ENCODE results near the gene DCDC2B. TPM values are rescaled to one million over a fixed set of nuclear protein-coding genes. Genes with fewer than 3 reads are reported as not detected.

DCDC2B gene
- total RNA-seq, 1 experiment from 2014 or later = not detected

- Mint-ChIP-seq H3K36me3 (ENCODE audit: insufficient read depth in 1 of 3, low read depth in 3 of 3) (peaks cover 53 to 83% (median 77%) of the 10 kb centered on the region in 3 experiments; a peak in 6 of 7 replicates), H3K4me3 (no peak overlapping the region), H3K27ac (no peak overlapping the region), H3K27me3 (ENCODE audit: low read depth) (no peaks in the 10 kb centered on the region), H3K4me1 (peaks cover 20 to 23% of the 10 kb centered on the region in 2 experiments), H3K9me3 (no peaks in the 10 kb centered on the region)
- no peak overlapping the region for H3K56ac ChIP-seq (ENCODE audit: insufficient read length, low read depth, low read length)
- no peaks in the 10 kb centered on the region for H3K79me2 ChIP-seq (ENCODE audit: insufficient read depth, low read length)
- WGBS (ENCODE audit: extremely low coverage, insufficient read length, low lambda C conversion rate) = no CpG with 5 or more reads among the region's 6 CpGs
- no peak overlapping the region for H4K5ac ChIP-seq (ENCODE audit: insufficient read length, low read depth, low read length)
- H2BK5ac ChIP-seq (ENCODE audit: insufficient read length, low read length) = no peak overlapping the region
- H3K18ac ChIP-seq (ENCODE audit: insufficient read length, low read depth, low read length) = no peak overlapping the region
- no peak overlapping the region for H3K23ac ChIP-seq (ENCODE audit: insufficient read length, low read depth, low read length)
- no peak overlapping the region for H4K91ac ChIP-seq (ENCODE audit: insufficient read length, low read depth, low read length)
- H2BK12ac ChIP-seq (ENCODE audit: insufficient read length, low read depth, low read length) = no peak overlapping the region
- no peak overlapping the region for H2BK15ac ChIP-seq (ENCODE audit: low read depth, low read length)
- no peaks in the 10 kb centered on the region for H3K9me3 ChIP-seq (ENCODE audit: control insufficient read depth, low read depth, low read length)
- no peak overlapping the region for H3K14ac ChIP-seq (ENCODE audit: insufficient read depth, low read length)
- H3K4me2 ChIP-seq (ENCODE audit: insufficient read depth, insufficient read length, low read length) = no peak overlapping the region
- DNase-seq = no peak
- no peak overlapping the region for H2BK120ac ChIP-seq (ENCODE audit: low read depth, low read length, poor library complexity, severe bottlenecking)
- no peaks in the 10 kb centered on the region for H3K23me2 ChIP-seq (ENCODE audit: insufficient read length, low read depth, low read length, poor library complexity, severe bottlenecking)
- no peak overlapping the region for H2AK5ac ChIP-seq (ENCODE audit: insufficient read length, low read length)
- H3K9ac ChIP-seq (ENCODE audit: extremely low read depth, insufficient read length, low read length) = no peak overlapping the region
- no peak for TF ChIP-seq CTCF (conservative IDR thresholded peaks at IDR 0.05)
- no peak overlapping the region for H2BK20ac ChIP-seq (ENCODE audit: low read depth, low read length, poor library complexity, severe bottlenecking)
- no peak overlapping the region for H3T11ph ChIP-seq (ENCODE audit: low read length)
- H3K79me1 ChIP-seq (ENCODE audit: insufficient read depth, low read depth, low read length, poor library complexity, severe bottlenecking) = no peaks in the 10 kb centered on the region
- H3K4me1 ChIP-seq (ENCODE audit: insufficient read depth, low read length) = no peaks in the 10 kb centered on the region; the same call in 1 of the 2 replicates
- H4K8ac ChIP-seq (replicated peaks; ENCODE audit: insufficient read length, low read depth, low read length) = no peak overlapping the region
- H3K27ac ChIP-seq (ENCODE audit: insufficient read length, low read depth, low read length) = no peak overlapping the region
- no peak overlapping the region for H2AFZ ChIP-seq (ENCODE audit: low read length)
- H3K27me3 ChIP-seq (ENCODE audit: insufficient read depth, low read length) = no peaks in the 10 kb centered on the region
- H4K20me1 ChIP-seq (ENCODE audit: control insufficient read depth, insufficient read depth, insufficient read length) = no peaks in the 10 kb centered on the region
- H3K4ac ChIP-seq (ENCODE audit: low read depth, low read length) = no peak overlapping the region
These were observed 13.9 kb upstream of the DCDC2B start for GRCh38 chr1:32194984-32195383.
